Measurements from ENCODE around the gene ADAMTS20.
"Not testable (repeated sequence)": the region's sequence is repeated elsewhere in the genome, so short reads cannot be mapped to it uniquely, and the experiment has no call there.

Gene ADAMTS20

DNA sequence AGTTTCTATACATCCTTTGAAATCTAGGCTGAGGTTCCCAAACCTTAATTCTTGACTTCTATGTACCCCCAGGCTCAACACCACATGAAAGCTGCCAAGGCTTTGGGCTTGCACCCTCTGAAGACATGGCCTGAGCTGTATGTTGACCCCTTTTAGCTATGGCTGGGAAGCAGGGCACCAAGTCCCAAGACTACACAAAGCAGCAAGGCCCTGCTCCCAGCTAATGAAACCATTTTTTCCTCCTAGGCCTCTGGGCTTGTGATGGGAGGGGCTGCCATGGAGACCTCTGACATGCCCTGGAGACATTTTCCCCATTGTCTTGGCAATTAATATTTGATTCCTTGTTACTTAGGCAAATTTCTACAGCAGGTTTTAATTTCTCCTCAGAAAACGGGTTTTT, 207.0 kb downstream of the ADAMTS20 start:
- Histone ChIP-seq H3K9me3 (ENCODE audit: control insufficient read depth, low read length) (no peaks in the 10 kb centered on the region), H3K27me3 (ENCODE audit: control insufficient read depth, insufficient read depth, low read length, poor library complexity, severe bottlenecking) (no peaks in the 10 kb centered on the region), H3K4me1 (ENCODE audit: control insufficient read depth, insufficient read depth, low read length) (no peaks in the 10 kb centered on the region), H3K27ac (ENCODE audit: insufficient read depth, low read depth, low read length, poor library complexity, severe bottlenecking) (no peak overlapping the region), H3K36me3 (ENCODE audit: control insufficient read depth, insufficient read depth, low read length) (no peaks in the 10 kb centered on the region), H3K4me3 (ENCODE audit: insufficient read depth, low read depth, low read length) (no peak overlapping the region)
- 86% methylated on average over 1 of the region's 1 CpG for WGBS, 2 experiments

- H3K36me3 ChIP-seq (ENCODE audit: control insufficient read depth, insufficient read depth, low read length); H3K27me3 ChIP-seq (ENCODE audit: control insufficient read depth, insufficient read depth, low read length, poor library complexity, severe bottlenecking); H3K4me1 ChIP-seq (ENCODE audit: control insufficient read depth, insufficient read depth, low read length); H3K27ac ChIP-seq (ENCODE audit: insufficient read depth, low read depth, low read length, poor library complexity, severe bottlenecking); H3K4me3 ChIP-seq (ENCODE audit: insufficient read depth, low read depth, low read length); H3K9me3 ChIP-seq (ENCODE audit: control insufficient read depth, low read length): not testable (repeated sequence)
- WGBS, 2 experiments = 90 to 100% methylated on average over 2 of the region's 3 CpGs
Observed at GRCh38 chr12:43341785-43342313, 210.2 kb downstream of the ADAMTS20 start.

- no peaks in the 10 kb centered on the region for H3K9me3 ChIP-seq (ENCODE audit: control insufficient read depth, low read length)
- no peaks in the 10 kb centered on the region for H3K27me3 ChIP-seq (ENCODE audit: control insufficient read depth, insufficient read depth, low read length, poor library complexity, severe bottlenecking)
- no peak overlapping the region for H3K27ac ChIP-seq (ENCODE audit: insufficient read depth, low read depth, low read length, poor library complexity, severe bottlenecking)
- no peak overlapping the region for H3K4me3 ChIP-seq (ENCODE audit: insufficient read depth, low read depth, low read length)
- no peaks in the 10 kb centered on the region for H3K36me3 ChIP-seq (ENCODE audit: control insufficient read depth, insufficient read depth, low read length)
- H3K4me1 ChIP-seq (ENCODE audit: control insufficient read depth, insufficient read depth, low read length) = peaks cover 10% of the 10 kb centered on the region
Observed at GRCh38 chr12:43338848-43339526, 213.0 kb downstream of the ADAMTS20 start.

DNA sequence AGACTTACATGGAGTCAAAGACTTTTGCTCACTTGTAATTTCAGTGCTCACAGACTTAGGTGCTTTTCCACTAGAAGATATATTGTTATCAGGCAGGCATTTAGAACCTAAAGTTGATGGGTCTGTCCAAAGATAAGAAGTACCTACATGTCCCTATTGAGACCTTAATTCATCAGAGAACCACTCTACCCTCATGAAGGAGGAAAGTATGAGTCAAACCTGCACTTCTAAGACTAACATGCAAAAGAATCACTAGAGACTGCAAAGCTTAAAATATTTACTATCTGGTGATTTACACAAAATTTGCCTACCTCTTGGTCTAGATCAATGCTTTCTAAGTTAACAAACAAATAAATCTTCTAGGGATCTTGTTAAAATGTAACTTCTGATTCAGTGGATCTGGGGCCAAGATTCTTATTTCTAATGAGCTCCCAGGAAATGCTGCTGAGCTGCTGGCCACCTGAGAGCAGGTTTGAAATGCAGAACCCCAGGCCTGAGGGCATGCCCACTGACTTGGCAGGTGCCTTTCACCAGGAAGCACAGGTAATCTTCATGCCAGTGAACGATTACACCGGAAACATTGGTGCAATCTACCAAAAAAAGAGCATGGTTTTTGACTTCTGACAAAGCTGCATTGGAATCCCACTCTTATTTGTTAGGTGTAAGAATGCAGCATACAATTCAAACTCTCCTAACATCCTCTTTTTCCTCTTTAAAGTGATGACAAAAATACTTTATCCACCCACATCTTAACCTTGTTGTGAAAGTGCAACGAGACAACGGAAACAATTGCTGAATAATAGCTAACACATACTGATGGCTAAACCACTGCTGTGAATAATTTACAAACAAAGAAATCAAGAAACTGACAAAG, 214.2 kb downstream of the ADAMTS20 start:
- WGBS, 2 experiments = 78 to 84% methylated on average over 2 to 4 of the region's 4 CpGs
- H3K4me3 ChIP-seq (ENCODE audit: insufficient read depth, low read depth, low read length) = no peak overlapping the region
- peaks cover 10% of the 10 kb centered on the region for H3K4me1 ChIP-seq (ENCODE audit: control insufficient read depth, insufficient read depth, low read length)

DNA sequence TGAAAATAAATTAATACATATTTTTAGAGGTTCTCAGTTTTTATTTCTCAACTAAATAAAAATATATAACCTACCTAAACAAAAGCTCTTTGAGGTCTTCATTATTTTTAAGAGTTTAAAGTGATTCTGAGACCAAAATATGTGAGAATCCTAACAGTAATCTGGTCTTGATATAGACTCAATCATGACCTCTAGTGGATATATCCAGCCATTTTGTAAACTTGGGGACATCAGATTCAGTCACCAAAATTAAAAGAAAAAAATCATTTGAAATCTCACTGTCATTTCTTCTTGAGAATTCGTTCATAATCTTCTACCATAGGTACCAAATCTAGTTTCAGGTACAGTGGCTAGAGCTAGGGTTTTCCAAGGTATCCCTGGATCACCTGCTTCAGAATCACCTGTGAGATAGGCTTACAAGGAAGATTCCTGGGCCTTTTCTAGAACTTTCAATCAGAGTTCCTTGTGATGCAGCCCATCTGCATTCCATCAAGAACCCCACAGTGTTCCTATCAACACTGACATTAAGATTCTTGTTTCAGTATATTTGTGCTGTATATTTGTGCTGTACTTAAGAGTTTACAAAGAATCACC, 214.9 kb downstream of the ADAMTS20 start:
- WGBS, 2 experiments = 0 to 19% methylated on average over 1 of the region's 1 CpG
- peaks cover 10% of the 10 kb centered on the region for H3K4me1 ChIP-seq (ENCODE audit: control insufficient read depth, insufficient read depth, low read length)

More for the DNA sequence above, 214.2 kb downstream of the ADAMTS20 start:
- Histone ChIP-seq H3K27me3 (ENCODE audit: control insufficient read depth, insufficient read depth, low read length, poor library complexity, severe bottlenecking) (no peaks in the 10 kb centered on the region), H3K9me3 (ENCODE audit: control insufficient read depth, low read length) (no peaks in the 10 kb centered on the region), H3K27ac (ENCODE audit: insufficient read depth, low read depth, low read length, poor library complexity, severe bottlenecking) (no peak overlapping the region), H3K36me3 (ENCODE audit: control insufficient read depth, insufficient read depth, low read length) (no peaks in the 10 kb centered on the region)

GRCh38 chr12:43333644-43334043, 218.4 kb downstream of the ADAMTS20 start:
- no peak overlapping the region for H3K4me3 ChIP-seq (ENCODE audit: insufficient read depth, low read depth, low read length)
- no peaks in the 10 kb centered on the region for H3K36me3 ChIP-seq (ENCODE audit: control insufficient read depth, insufficient read depth, low read length)
- H3K9me3 ChIP-seq (ENCODE audit: control insufficient read depth, low read length) = no peaks in the 10 kb centered on the region
- no peaks in the 10 kb centered on the region for H3K27me3 ChIP-seq (ENCODE audit: control insufficient read depth, insufficient read depth, low read length, poor library complexity, severe bottlenecking)
- H3K27ac ChIP-seq (ENCODE audit: insufficient read depth, low read depth, low read length, poor library complexity, severe bottlenecking) = no peak overlapping the region
- whole genome bisulfite sequencing, 2 experiments = 83 to 95% methylated on average over 2 of the region's 2 CpGs
- peaks cover 8% of the 10 kb centered on the region for H3K4me1 ChIP-seq (ENCODE audit: control insufficient read depth, insufficient read depth, low read length)

More for the DNA sequence above, 214.9 kb downstream of the ADAMTS20 start:
- no peaks in the 10 kb centered on the region for H3K9me3 ChIP-seq (ENCODE audit: control insufficient read depth, low read length)
- H3K27ac ChIP-seq (ENCODE audit: insufficient read depth, low read depth, low read length, poor library complexity, severe bottlenecking) = no peak overlapping the region
- H3K36me3 ChIP-seq (ENCODE audit: control insufficient read depth, insufficient read depth, low read length) = no peaks in the 10 kb centered on the region
- H3K4me3 ChIP-seq (ENCODE audit: insufficient read depth, low read depth, low read length) = no peak overlapping the region
- H3K27me3 ChIP-seq (ENCODE audit: control insufficient read depth, insufficient read depth, low read length, poor library complexity, severe bottlenecking) = no peaks in the 10 kb centered on the region

DNA sequence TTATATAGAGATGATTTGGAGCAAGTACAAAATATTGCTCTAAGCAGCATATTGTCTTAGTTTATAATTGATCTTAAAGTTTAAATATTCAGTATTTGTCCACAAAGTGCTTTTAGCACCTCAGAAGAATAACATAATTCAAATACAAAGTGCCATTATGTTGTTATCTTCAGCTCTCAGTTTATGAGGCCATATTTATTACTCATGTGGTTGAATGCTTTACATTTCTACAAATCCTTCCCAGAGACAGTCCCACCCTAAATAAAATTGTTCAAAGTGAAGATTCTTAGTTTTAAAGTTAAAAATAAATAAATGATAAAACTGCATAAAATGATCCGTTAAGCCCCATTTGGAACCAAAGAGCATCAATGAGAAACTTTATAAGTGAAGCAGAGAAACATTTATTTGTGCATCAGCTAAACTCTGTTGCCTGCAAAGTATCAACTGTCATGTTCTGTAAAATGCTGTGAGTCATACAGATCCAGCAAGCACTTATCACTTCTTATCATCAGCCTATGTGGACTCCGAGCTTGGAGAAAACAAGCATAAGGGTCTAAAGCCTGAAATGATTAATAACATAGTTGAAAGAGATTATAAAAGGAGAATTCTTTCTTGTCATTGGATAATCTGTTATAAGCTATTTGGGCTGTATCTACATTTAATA, 218.9 kb downstream of the ADAMTS20 start:
- Histone ChIP-seq H3K27ac (ENCODE audit: insufficient read depth, low read depth, low read length, poor library complexity, severe bottlenecking) (no peak overlapping the region), H3K27me3 (ENCODE audit: control insufficient read depth, insufficient read depth, low read length, poor library complexity, severe bottlenecking) (no peaks in the 10 kb centered on the region), H3K36me3 (ENCODE audit: control insufficient read depth, insufficient read depth, low read length) (no peaks in the 10 kb centered on the region), H3K4me1 (ENCODE audit: control insufficient read depth, insufficient read depth, low read length) (peaks cover 3% of the 10 kb centered on the region), H3K9me3 (ENCODE audit: control insufficient read depth, low read length) (no peaks in the 10 kb centered on the region), H3K4me3 (ENCODE audit: insufficient read depth, low read depth, low read length) (no peak overlapping the region)
- 92 to 100% methylated on average over 1 to 2 of the region's 2 CpGs for WGBS, 2 experiments

- H3K27ac ChIP-seq (ENCODE audit: insufficient read depth, low read depth, low read length, poor library complexity, severe bottlenecking) = no peak overlapping the region
- H3K9me3 ChIP-seq (ENCODE audit: control insufficient read depth, low read length) = no peaks in the 10 kb centered on the region
- H3K36me3 ChIP-seq (ENCODE audit: control insufficient read depth, insufficient read depth, low read length) = no peaks in the 10 kb centered on the region
- H3K4me1 ChIP-seq (ENCODE audit: control insufficient read depth, insufficient read depth, low read length) = no peaks in the 10 kb centered on the region
- H3K4me3 ChIP-seq (ENCODE audit: insufficient read depth, low read depth, low read length) = no peak overlapping the region
- 93 to 96% methylated on average over 3 of the region's 3 CpGs for WGBS, 2 experiments
- no peaks in the 10 kb centered on the region for H3K27me3 ChIP-seq (ENCODE audit: control insufficient read depth, insufficient read depth, low read length, poor library complexity, severe bottlenecking)
Observed at GRCh38 chr12:43331935-43332334, 220.1 kb downstream of the ADAMTS20 start.

DNA sequence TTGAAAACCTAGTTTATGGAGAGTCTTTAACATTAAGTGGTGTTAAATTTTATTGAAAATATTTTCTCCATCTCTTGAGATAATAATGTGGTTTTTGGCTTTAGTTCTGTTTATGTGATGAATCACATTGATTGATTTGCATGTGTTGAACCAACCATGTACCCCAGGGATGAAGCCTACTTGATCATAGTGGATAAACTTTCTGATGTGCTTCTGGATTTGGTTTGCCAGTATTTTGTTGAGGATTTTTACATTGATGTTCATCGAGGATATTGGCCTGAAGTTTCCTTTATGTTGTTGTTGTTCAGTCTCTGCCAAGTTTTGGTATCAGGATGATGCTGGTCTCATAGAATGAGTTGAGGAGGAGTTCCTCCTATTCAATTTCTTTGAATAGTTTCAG, 222.6 kb downstream of the ADAMTS20 start:
- H3K4me1 ChIP-seq (ENCODE audit: control insufficient read depth, insufficient read depth, low read length) = no peaks in the 10 kb centered on the region

More for the DNA sequence above, 222.6 kb downstream of the ADAMTS20 start:
- H3K9me3 ChIP-seq (ENCODE audit: control insufficient read depth, low read length) = no peaks in the 10 kb centered on the region
- no peaks in the 10 kb centered on the region for H3K36me3 ChIP-seq (ENCODE audit: control insufficient read depth, insufficient read depth, low read length)
- no peaks in the 10 kb centered on the region for H3K27me3 ChIP-seq (ENCODE audit: control insufficient read depth, insufficient read depth, low read length, poor library complexity, severe bottlenecking)
- 86 to 97% methylated on average over 1 of the region's 1 CpG for WGBS, 2 experiments
- H3K27ac ChIP-seq (ENCODE audit: insufficient read depth, low read depth, low read length, poor library complexity, severe bottlenecking) = no peak overlapping the region
- no peak overlapping the region for H3K4me3 ChIP-seq (ENCODE audit: insufficient read depth, low read depth, low read length)

Data from ectodermal cell (in vitro differentiated cells).